Epidermal melanocyte (primary cell): ENCODE measurements around the gene SORCS2.

Source experiments
- DNase-seq: peaks from one replicate; pipeline ENCODE4 v3.0.0; 2011; ENCODE audit warnings: low spot score; ENCODE audit not compliant: insufficient read length

SORCS2 gene

GRCh38 chr4:7700665-7701064 is 508.3 kb downstream of the SORCS2 start:
- no peak for DNase-seq

- no peak for DNase-seq
Measured at GRCh38 chr4:7701866-7702649, 509.7 kb downstream of the SORCS2 start.

- no peak for DNase-seq
Measured at GRCh38 chr4:7703688-7704087, 511.4 kb downstream of the SORCS2 start.

GRCh38 chr4:7704091-7704490 is 511.8 kb downstream of the SORCS2 start:
- no peak for DNase-seq

- no peak for DNase-seq
Measured at GRCh38 chr4:7704625-7705024, 512.3 kb downstream of the SORCS2 start.

GRCh38 chr4:7705062-7705461 is 512.7 kb downstream of the SORCS2 start:
- DNase-seq: no peak

GRCh38 chr4:7705593-7705992 is 513.3 kb downstream of the SORCS2 start:
- no peak for DNase-seq

GRCh38 chr4:7708238-7708637 is 515.9 kb downstream of the SORCS2 start:
- no peak for DNase-seq

- DNase-seq: no peak
Measured at GRCh38 chr4:7708981-7709380, 516.6 kb downstream of the SORCS2 start.

GRCh38 chr4:7709431-7709830 is 517.1 kb downstream of the SORCS2 start:
- DNase-seq: no peak

GRCh38 chr4:7710126-7710525 is 517.8 kb downstream of the SORCS2 start:
- no peak for DNase-seq

GRCh38 chr4:7710576-7711306 is 518.4 kb downstream of the SORCS2 start:
- no peak for DNase-seq

GRCh38 chr4:7711307-7711963 is 519.1 kb downstream of the SORCS2 start:
- no peak for DNase-seq

- no peak for DNase-seq
Measured at GRCh38 chr4:7712021-7712671, 519.8 kb downstream of the SORCS2 start.

GRCh38 chr4:7713757-7714156 is 521.4 kb downstream of the SORCS2 start:
- no peak for DNase-seq

- no peak for DNase-seq
Measured at GRCh38 chr4:7714176-7714575, 521.8 kb downstream of the SORCS2 start.

GRCh38 chr4:7714738-7715137 is 522.4 kb downstream of the SORCS2 start:
- no peak for DNase-seq

GRCh38 chr4:7715271-7716009 is 523.1 kb downstream of the SORCS2 start:
- no peak for DNase-seq

GRCh38 chr4:7716010-7716721 is 523.8 kb downstream of the SORCS2 start:
- no peak for DNase-seq

- DNase-seq: no peak
Measured at GRCh38 chr4:7717161-7717560, 524.8 kb downstream of the SORCS2 start.
